DND-41 (cell line): Measurements from ENCODE around the gene FNDC11.

Experiments used
- ATAC-seq: fragments of 200-7000 bp; cut with Tn5 transposase; 3 replicates; pipeline ENCODE4 v1.9.1; 2021; ENCODE audit warnings: low read depth; ENCODE audit not compliant: insufficient read depth
- DNase-seq: peaks from one replicate; pipeline ENCODE4 v3.0.0-alpha.2; 2020
- H2AFZ ChIP-seq: 2 replicates; pipeline ENCODE4 v1.6.0; 2012; ENCODE audit warnings: low read depth, low read length
- H3K27ac ChIP-seq: 2 replicates; pipeline ENCODE4 v1.5.1; 2012; ENCODE audit warnings: low read length, inconsistent platforms
- H3K27me3 ChIP-seq: fragments of 200-600 bp; sonication (generic); 2 replicates; pipeline ENCODE4 v1.6.0; 2012; ENCODE audit warnings: low read length, mild to moderate bottlenecking, inconsistent platforms; ENCODE audit not compliant: insufficient read depth, poor library complexity
- H3K36me3 ChIP-seq: 2 replicates; pipeline ENCODE4 v1.5.1; 2012; ENCODE audit warnings: low read length, inconsistent platforms; ENCODE audit not compliant: insufficient read depth
- H3K4me1 ChIP-seq: 2 replicates; pipeline ENCODE4 v1.5.1; 2012; ENCODE audit warnings: mild to moderate bottlenecking, low read length; ENCODE audit not compliant: insufficient read depth
- H3K4me2 ChIP-seq: 2 replicates; pipeline ENCODE4 v1.6.0; 2012; ENCODE audit warnings: mild to moderate bottlenecking, moderate library complexity, low read length, inconsistent platforms; ENCODE audit not compliant: insufficient read depth
- H3K4me3 ChIP-seq, 2 experiments: fragments of 200-600 bp in 1 of 2; shearing (Covaris generic) in 1 of 2; 2 replicates each; pipeline ENCODE4 v1.5.1; 2012 to 2016; ENCODE audit warnings: inconsistent platforms in 2 of 2, low read length in 2 of 2, mild to moderate bottlenecking in 2 of 2, low read depth in 1 of 2, moderate library complexity in 1 of 2
- H3K79me2 ChIP-seq: 2 replicates; pipeline ENCODE4 v1.6.0; 2012; ENCODE audit warnings: low read length, inconsistent platforms; ENCODE audit not compliant: insufficient read depth
- H3K9ac ChIP-seq: 2 replicates; pipeline ENCODE4 v1.6.0; 2012; ENCODE audit warnings: low read depth, mild to moderate bottlenecking, inconsistent platforms, low read length, moderate library complexity
- H3K9me3 ChIP-seq: 2 replicates; pipeline ENCODE4 v1.5.1; 2012; ENCODE audit warnings: low read length, moderate library complexity, mild to moderate bottlenecking, inconsistent platforms; ENCODE audit not compliant: insufficient read depth, severe bottlenecking
- H4K20me1 ChIP-seq: 2 replicates; pipeline ENCODE4 v1.6.0; 2012; ENCODE audit warnings: low read length; ENCODE audit not compliant: insufficient read depth
- EZH2 ChIP-seq: IDR thresholded peaks from 3 replicates; pipeline ENCODE4 v1.6.1; 2012; ENCODE audit warnings: borderline replicate concordance, low read depth, mild to moderate bottlenecking, moderate library complexity, low read length, inconsistent platforms; ENCODE audit not compliant: severe bottlenecking
- TF ChIP-seq, protein P1 (sequence below): IDR thresholded peaks from 2 replicates; pipeline ENCODE4 v1.5.1; 2012; ENCODE audit warnings: borderline replicate concordance, low read length, moderate library complexity, mild to moderate bottlenecking; ENCODE audit not compliant: poor library complexity, severe bottlenecking; ENCODE audit errors: extremely low read depth

The FNDC11 gene

GRCh38 chr20:63553933-63554290, at the start of gene FNDC11:
TSS of gene FNDC11 (plus strand) at chr20:63554159. CDS start at chr20:63555664, 1,505 bp downstream.
- peak within 1 kb of the TSS; percentile 57 for H2AFZ ChIP-seq

DNA sequence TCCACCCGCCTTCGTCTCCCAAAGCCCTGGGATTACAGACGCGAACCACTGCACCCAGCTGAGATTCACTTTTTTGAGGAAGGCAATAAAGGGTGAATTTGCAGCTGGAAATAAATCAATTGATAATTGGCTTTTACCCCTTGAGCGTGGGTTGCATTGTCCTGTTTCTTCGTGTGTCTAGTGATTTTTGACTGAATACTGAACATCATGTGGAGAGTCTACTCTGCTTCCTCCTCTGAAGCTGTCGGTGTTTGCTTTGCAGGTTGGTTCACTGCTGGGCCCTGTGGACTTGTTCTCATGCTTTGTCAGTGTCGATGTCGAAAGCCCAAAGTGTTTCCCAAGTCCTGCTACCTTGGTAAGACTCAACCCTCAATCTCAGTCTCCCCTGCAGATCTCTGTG, 49.3 kb upstream of the FNDC11 start:
- H3K27me3 ChIP-seq = no peaks in the 10 kb centered on the region
- no peak overlapping the region for H2AFZ ChIP-seq
- DNase-seq (no peak), ATAC-seq (no peak)
- no peak overlapping the region for H3K4me3 ChIP-seq
- peaks cover 5% of the 10 kb centered on the region; the same call in 1 of the 2 replicates for H4K20me1 ChIP-seq
- H3K9me3 ChIP-seq = peaks cover 3% of the 10 kb centered on the region
- H3K36me3 ChIP-seq = no peaks in the 10 kb centered on the region
- no peak overlapping the region for H3K4me2 ChIP-seq
- no peaks in the 10 kb centered on the region for H3K79me2 ChIP-seq
- TF ChIP-seq, protein P1, sequence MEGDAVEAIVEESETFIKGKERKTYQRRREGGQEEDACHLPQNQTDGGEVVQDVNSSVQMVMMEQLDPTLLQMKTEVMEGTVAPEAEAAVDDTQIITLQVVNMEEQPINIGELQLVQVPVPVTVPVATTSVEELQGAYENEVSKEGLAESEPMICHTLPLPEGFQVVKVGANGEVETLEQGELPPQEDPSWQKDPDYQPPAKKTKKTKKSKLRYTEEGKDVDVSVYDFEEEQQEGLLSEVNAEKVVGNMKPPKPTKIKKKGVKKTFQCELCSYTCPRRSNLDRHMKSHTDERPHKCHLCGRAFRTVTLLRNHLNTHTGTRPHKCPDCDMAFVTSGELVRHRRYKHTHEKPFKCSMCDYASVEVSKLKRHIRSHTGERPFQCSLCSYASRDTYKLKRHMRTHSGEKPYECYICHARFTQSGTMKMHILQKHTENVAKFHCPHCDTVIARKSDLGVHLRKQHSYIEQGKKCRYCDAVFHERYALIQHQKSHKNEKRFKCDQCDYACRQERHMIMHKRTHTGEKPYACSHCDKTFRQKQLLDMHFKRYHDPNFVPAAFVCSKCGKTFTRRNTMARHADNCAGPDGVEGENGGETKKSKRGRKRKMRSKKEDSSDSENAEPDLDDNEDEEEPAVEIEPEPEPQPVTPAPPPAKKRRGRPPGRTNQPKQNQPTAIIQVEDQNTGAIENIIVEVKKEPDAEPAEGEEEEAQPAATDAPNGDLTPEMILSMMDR = no peak
- TF ChIP-seq EZH2 = no peak
- H3K4me1 ChIP-seq = no peaks in the 10 kb centered on the region
- no peak overlapping the region for H3K9ac ChIP-seq
- no peak overlapping the region for H3K27ac ChIP-seq

More at GRCh38 chr20:63553933-63554290, at the start of gene FNDC11:
- Histone ChIP-seq H3K4me2 (peak within 1 kb of the TSS; percentile 84), H3K9ac (peak within 1 kb of the TSS; percentile 57), H3K9me3 (no peaks in the 10 kb centered on the region), H3K36me3 (no peaks in the 10 kb centered on the region), H4K20me1 (peaks cover 9% of the 10 kb centered on the region), H3K4me3 (peak within 1 kb of the TSS; percentile 19 to 59; a peak in 3 of 4 replicates), H3K4me1 (peaks cover 32% of the 10 kb centered on the region), H3K27me3 (no peaks in the 10 kb centered on the region), H3K27ac (peak within 1 kb of the TSS; percentile 57), H3K79me2 (no peaks in the 10 kb centered on the region)
- ATAC-seq (peak; percentile 25), DNase-seq (peak; percentile 62)
- TF ChIP-seq EZH2 = no peak
- TF ChIP-seq, protein P1 = no peak

DNA sequence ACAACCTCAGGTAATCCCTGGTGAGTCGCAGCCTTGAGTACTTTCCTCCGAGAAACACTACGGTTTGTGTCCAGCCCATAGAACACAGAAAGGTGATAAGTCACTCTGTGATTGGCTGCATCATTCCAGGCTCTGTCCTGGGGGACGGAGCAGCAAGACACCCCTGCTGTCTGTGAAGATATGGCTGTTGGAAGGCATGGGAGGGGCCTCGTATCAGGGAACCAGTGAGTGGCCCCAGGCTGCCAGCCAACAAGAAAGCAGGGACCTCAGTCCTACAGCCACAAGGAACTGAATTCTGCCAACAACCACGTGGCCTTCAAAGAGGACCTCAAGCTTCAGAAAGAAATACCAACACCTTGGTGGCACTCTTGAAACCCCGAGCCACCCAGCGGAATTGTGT, 48.7 kb upstream of the FNDC11 start:
- Histone ChIP-seq H3K27me3 (no peaks in the 10 kb centered on the region), H3K27ac (no peak overlapping the region), H3K36me3 (no peaks in the 10 kb centered on the region), H4K20me1 (peaks cover 5% of the 10 kb centered on the region; the same call in 1 of the 2 replicates), H3K4me3 (no peak overlapping the region), H3K4me2 (no peak overlapping the region), H3K79me2 (no peaks in the 10 kb centered on the region), H3K4me1 (no peaks in the 10 kb centered on the region), H2AFZ (no peak overlapping the region), H3K9me3 (peaks cover 3% of the 10 kb centered on the region), H3K9ac (no peak overlapping the region)
- ATAC-seq (no peak), DNase-seq (no peak)
- TF ChIP-seq, protein P1 = no peak
- TF ChIP-seq EZH2 = no peak

- no peak overlapping the region for H3K9ac ChIP-seq
- no peak overlapping the region for H3K4me3 ChIP-seq
- H3K27me3 ChIP-seq = peaks cover 2% of the 10 kb centered on the region
- no peaks in the 10 kb centered on the region for H3K4me1 ChIP-seq
- H3K9me3 ChIP-seq = peaks cover 3% of the 10 kb centered on the region
- no peak overlapping the region for H3K27ac ChIP-seq
- DNase-seq (no peak), ATAC-seq (no peak)
- TF ChIP-seq EZH2 = no peak
- TF ChIP-seq, protein P1 = no peak
- H4K20me1 ChIP-seq = peaks cover 3% of the 10 kb centered on the region; the same call in 1 of the 2 replicates
- no peaks in the 10 kb centered on the region for H3K36me3 ChIP-seq
- H3K4me2 ChIP-seq = no peak overlapping the region
- H3K79me2 ChIP-seq = no peaks in the 10 kb centered on the region
- no peak overlapping the region for H2AFZ ChIP-seq
Observed at GRCh38 chr20:63505723-63506122, 48.2 kb upstream of the FNDC11 start.
